CD4-positive, alpha-beta T cell (primary cell): Measurements from ENCODE around the gene TMEM131L. TPM values are rescaled to one million over a fixed set of nuclear protein-coding genes. Genes with fewer than 3 reads are reported as not detected.
A peak's percentile ranks its signal among the peaks of the same experiment; 100 is the strongest.

ENCODE experiments used
- ATAC-seq: fragments of 200-7000 bp; cut with Tn5 transposase; one replicate; pipeline ENCODE4 v1.10.0; 2022; ENCODE audit warnings: mild to moderate bottlenecking; ENCODE audit not compliant: poor library complexity
- CTCF ChIA-PET: fragments of 350-600 bp; sonication (Branson Sonifier 250); formaldehyde crosslinking; loops from one replicate; lab custom pipeline; 2021; ENCODE audit warnings: antibody characterized with exemption, inconsistent platforms; lab: Charles Lee
- POLR2A ChIA-PET: fragments of 350-600 bp; sonication (Branson Sonifier 250); formaldehyde crosslinking; loops from one replicate; lab custom pipeline; 2021; ENCODE audit warnings: antibody characterized with exemption, inconsistent platforms; lab: Charles Lee
- DNase-seq, 14 experiments: peaks; one replicate each; pipeline ENCODE4 v3.0.0-alpha.2; 2013 to 2020; ENCODE audit warnings: mixed read lengths in 2 of 14
- H3K27ac ChIP-seq, 2 donors: one replicate each; pipeline versions ENCODE4 v1.5.1 to v1.7.0; 2013; ENCODE audit warnings: low read length in 2 of 2, low read depth in 1 of 2, mild to moderate bottlenecking in 1 of 2
- H3K27me3 ChIP-seq, 2 experiments: 1 replicate in 1 of 2; 2 replicates in 1 of 2; pipeline versions ENCODE4 v1.6.1 to v1.7.0; 2013; ENCODE audit warnings: low read length in 2 of 2, control low read depth in 1 of 2, mild to moderate bottlenecking in 1 of 2, moderate library complexity in 1 of 2; ENCODE audit not compliant: insufficient read depth in 2 of 2, control insufficient read depth in 1 of 2
- H3K36me3 ChIP-seq: one replicate; pipeline ENCODE4 v1.6.1; 2013; ENCODE audit warnings: low read length, control low read depth; ENCODE audit not compliant: insufficient read depth
- H3K4me1 ChIP-seq: one replicate; pipeline ENCODE4 v1.6.1; 2013; ENCODE audit warnings: low read length, control low read depth; ENCODE audit not compliant: insufficient read depth
- H3K4me3 ChIP-seq: one replicate; pipeline ENCODE4 v1.5.1; 2013; ENCODE audit warnings: mild to moderate bottlenecking, low read length, moderate library complexity
- H3K9me3 ChIP-seq, 2 experiments: 1 replicate in 1 of 2; 2 replicates in 1 of 2; pipeline versions ENCODE4 v1.6.1 to v1.7.0; 2013; ENCODE audit warnings: low read length in 2 of 2, mild to moderate bottlenecking in 2 of 2, control low read depth in 1 of 2, moderate library complexity in 1 of 2; ENCODE audit not compliant: control insufficient read depth in 1 of 2, insufficient read depth in 1 of 2
- H3K27ac Mint-ChIP-seq: one replicate; pipeline ENCODE4 v1.8.0; 2020; ENCODE audit warnings: mixed read lengths
- H3K27me3 Mint-ChIP-seq: one replicate; pipeline ENCODE4 v1.8.0; 2021; ENCODE audit warnings: mixed read lengths
- H3K36me3 Mint-ChIP-seq: one replicate; pipeline ENCODE4 v1.8.0; 2021; ENCODE audit warnings: low read depth, mixed read lengths
- H3K4me1 Mint-ChIP-seq: one replicate; pipeline ENCODE4 v1.8.0; 2021; ENCODE audit warnings: low read depth, mixed read lengths
- H3K4me3 Mint-ChIP-seq: one replicate; pipeline ENCODE4 v1.8.0; 2020; ENCODE audit warnings: mild to moderate bottlenecking, mixed read lengths
- H3K9me3 Mint-ChIP-seq: one replicate; pipeline ENCODE4 v1.8.0; 2020; ENCODE audit warnings: mixed read lengths
- intact Hi-C, 2 experiments: fragments of 100-400 bp; cut with DNase I in 1 of 2; cut with micrococcal nuclease in 1 of 2; formaldehyde crosslinking; loops; one replicate each; pipeline versions ENCODE4 v1.15.1 to v1.9.0; 2023 to 2025; cut with DNase I, micrococcal nuclease
- total RNA-seq, 174 experiments: library from RNA in 2 of 174; stranded (reverse) in 2 of 174; gene quantifications; one replicate each; pipeline ENCODE4 v1.2.3 and lab custom pipeline; 2021 to 2026
- TF ChIP-seq, protein P1 (sequence below): fragments of 200-600 bp; IDR thresholded peaks from one replicate; pipeline ENCODE4 v1.8.0; 2022; ENCODE audit warnings: antibody characterized with exemption, mild to moderate bottlenecking

TMEM131L gene
- total RNA-seq, 2 experiments from 2014 or later: 101 to 106 TPM

DNA sequence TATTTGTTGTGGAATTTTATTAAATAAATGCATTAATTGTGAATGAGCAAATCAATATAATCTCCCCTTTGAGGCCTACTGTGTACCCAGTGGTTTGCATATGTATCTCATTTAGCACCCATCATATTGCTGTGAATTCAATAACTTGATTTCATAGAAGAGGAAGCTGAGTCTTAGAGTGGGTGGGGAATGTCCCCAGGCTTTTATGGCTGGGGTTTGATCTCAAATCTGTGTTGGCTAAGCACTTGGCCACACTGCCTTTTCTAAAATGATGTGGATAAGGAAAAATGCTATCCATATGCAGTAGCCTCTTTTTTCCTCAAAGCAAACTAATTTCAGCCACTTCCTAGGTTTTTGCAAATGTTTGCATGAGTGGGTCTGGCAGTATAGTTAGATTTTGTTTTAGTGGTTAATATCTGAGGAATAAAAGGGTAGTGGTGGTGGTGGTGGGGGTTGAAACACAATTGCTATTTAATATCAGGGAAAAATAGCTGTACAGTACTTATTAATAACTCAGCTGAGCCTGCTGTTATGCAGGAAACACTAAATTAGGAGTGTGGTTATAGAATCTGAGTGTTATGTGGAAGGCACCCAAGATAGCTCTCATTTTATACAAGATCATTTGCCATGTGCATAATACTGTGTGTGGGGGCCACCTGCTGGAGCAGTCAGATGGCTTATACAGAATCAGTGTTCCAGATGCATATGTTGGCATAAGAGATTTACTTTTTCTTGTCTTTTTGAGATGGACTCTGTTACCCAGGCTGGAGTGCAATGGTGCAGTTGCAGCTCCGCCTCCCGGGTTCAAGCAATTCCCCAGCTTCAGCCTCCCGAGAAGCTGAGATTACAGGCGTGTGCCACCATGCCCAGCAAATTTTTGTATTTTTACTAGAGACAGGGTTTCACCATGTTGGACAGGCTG, 108.0 kb downstream of the TMEM131L start:
- H3K4me3 Mint-ChIP-seq: peak overlapping the region; percentile 25
- no peaks in the 10 kb centered on the region for H3K9me3 Mint-ChIP-seq
- peaks cover 85% of the 10 kb centered on the region for H3K4me1 Mint-ChIP-seq
- intact Hi-C loops: loop anchor here (1.0 to 10.0 kb wide), 6 partner anchors 52 to 431 kb away; partner anchors contain the start of genes MND1 (in 2 of the 2) and TMEM131L (in 1 of the 2)
- peak; percentile 97 for ATAC-seq
- H3K27ac Mint-ChIP-seq: peak overlapping the region; percentile 57
- ChIA-PET CTCF (interaction anchor here (0.6 to 2.1 kb wide), 27 partner anchors 9 to 236 kb away, joined by 3 to 28 read pairs (median 4); partner anchors contain the start of genes MND1 and TMEM131L), POLR2A (interaction anchor here (0.7 to 4.8 kb wide), 24 partner anchors 9 to 1648 kb away, joined by 3 to 67 read pairs (median 4); partner anchors contain the start of genes MND1 and TMEM131L)
- peaks cover 10% of the 10 kb centered on the region for H3K36me3 ChIP-seq
- TF ChIP-seq, protein P1, sequence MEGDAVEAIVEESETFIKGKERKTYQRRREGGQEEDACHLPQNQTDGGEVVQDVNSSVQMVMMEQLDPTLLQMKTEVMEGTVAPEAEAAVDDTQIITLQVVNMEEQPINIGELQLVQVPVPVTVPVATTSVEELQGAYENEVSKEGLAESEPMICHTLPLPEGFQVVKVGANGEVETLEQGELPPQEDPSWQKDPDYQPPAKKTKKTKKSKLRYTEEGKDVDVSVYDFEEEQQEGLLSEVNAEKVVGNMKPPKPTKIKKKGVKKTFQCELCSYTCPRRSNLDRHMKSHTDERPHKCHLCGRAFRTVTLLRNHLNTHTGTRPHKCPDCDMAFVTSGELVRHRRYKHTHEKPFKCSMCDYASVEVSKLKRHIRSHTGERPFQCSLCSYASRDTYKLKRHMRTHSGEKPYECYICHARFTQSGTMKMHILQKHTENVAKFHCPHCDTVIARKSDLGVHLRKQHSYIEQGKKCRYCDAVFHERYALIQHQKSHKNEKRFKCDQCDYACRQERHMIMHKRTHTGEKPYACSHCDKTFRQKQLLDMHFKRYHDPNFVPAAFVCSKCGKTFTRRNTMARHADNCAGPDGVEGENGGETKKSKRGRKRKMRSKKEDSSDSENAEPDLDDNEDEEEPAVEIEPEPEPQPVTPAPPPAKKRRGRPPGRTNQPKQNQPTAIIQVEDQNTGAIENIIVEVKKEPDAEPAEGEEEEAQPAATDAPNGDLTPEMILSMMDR: peak; percentile 78
- no peaks in the 10 kb centered on the region for H3K27me3 ChIP-seq
- DNase-seq: peak; percentile 47 to 83 (median 65)
- peaks cover 63% of the 10 kb centered on the region for H3K36me3 Mint-ChIP-seq
- H3K4me3 ChIP-seq: no peak overlapping the region
- H3K27ac ChIP-seq: peak overlapping the region; percentile 1 to 32
- H3K9me3 ChIP-seq: no peaks in the 10 kb centered on the region
- peaks cover 37% of the 10 kb centered on the region for H3K4me1 ChIP-seq
- H3K27me3 Mint-ChIP-seq: no peaks in the 10 kb centered on the region

DNA sequence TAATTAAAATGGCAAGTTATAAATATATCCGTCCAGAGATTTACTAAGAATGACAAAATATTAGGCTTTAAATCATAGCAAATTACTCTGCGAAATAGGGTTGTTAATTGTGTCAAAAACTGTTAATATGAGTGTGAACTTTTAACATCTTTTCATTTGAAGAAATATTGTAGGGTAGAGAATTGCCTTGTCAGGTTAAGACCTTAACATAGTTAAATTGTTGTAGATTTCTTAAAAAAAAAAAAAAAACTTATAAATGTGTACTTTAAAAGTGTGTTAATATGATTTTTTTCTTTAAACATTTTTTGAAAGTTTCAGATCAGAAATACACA, 110.2 kb downstream of the TMEM131L start:
- no peaks in the 10 kb centered on the region for H3K9me3 ChIP-seq
- Mint-ChIP-seq H3K36me3 (peaks cover 64% of the 10 kb centered on the region), H3K27me3 (no peaks in the 10 kb centered on the region), H3K9me3 (no peaks in the 10 kb centered on the region), H3K4me3 (no peak overlapping the region), H3K4me1 (peaks cover 75% of the 10 kb centered on the region), H3K27ac (peak overlapping the region; percentile 74)
- no peaks in the 10 kb centered on the region for H3K27me3 ChIP-seq
- H3K4me3 ChIP-seq: no peak overlapping the region
- no peak for DNase-seq
- H3K27ac ChIP-seq: no peak overlapping the region
- H3K4me1 ChIP-seq: peaks cover 24% of the 10 kb centered on the region
- ATAC-seq: no peak
- CTCF ChIA-PET: interaction anchor here (0.7 to 0.9 kb wide), 3 partner anchors 109 to 240 kb away, joined by 3 to 4 read pairs (median 3); no protein-coding TSS in a partner anchor
- peaks cover 19% of the 10 kb centered on the region for H3K36me3 ChIP-seq
- POLR2A ChIA-PET: interaction anchor here (0.6 to 1.2 kb wide), 3 partner anchors 30 to 150 kb away, joined by 3 to 4 read pairs (median 3); no protein-coding TSS in a partner anchor
- intact Hi-C loops: loop anchor here (5.0 to 10.0 kb wide), 2 partner anchors 112 to 434 kb away; partner anchors contain the start of gene TMEM131L (in 1 of the 2)
- TF ChIP-seq, protein P1: peak; percentile 44

DNA sequence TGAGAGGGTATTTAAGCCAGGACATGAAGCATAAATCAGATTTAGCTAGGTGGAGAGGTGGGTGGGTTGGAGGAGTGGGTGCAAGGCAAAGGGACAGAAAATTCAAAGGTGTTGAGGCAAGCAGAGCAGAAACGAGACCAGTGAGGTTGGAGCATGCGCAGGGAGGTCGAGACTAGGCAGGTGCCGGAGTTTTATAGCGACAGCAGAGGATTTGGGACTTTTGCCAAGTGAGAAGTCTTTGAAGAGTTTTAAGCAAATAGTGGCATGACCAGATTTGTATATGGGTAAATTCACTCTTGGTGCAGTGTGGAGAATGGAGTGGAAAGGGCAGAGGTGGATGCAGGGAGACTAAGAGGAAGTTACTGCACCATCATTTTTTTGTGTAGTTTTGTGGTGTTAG, 110.9 kb downstream of the TMEM131L start:
- peaks cover 64% of the 10 kb centered on the region for H3K36me3 Mint-ChIP-seq
- H3K27ac Mint-ChIP-seq: peak overlapping the region; percentile 50
- no peak overlapping the region for H3K27ac ChIP-seq

More for the DNA sequence above, 110.9 kb downstream of the TMEM131L start:
- ATAC-seq (no peak), DNase-seq (no peak)
- no peaks in the 10 kb centered on the region for H3K9me3 Mint-ChIP-seq
- no peak overlapping the region for H3K4me3 ChIP-seq
- H3K27me3 Mint-ChIP-seq: no peaks in the 10 kb centered on the region
- no peaks in the 10 kb centered on the region for H3K27me3 ChIP-seq
- peaks cover 69% of the 10 kb centered on the region for H3K4me1 Mint-ChIP-seq
- no peak overlapping the region for H3K4me3 Mint-ChIP-seq
- ChIA-PET CTCF (interaction anchor here (0.7 to 1.1 kb wide), 4 partner anchors 46 to 240 kb away, joined by 3 to 4 read pairs (median 3); no protein-coding TSS in a partner anchor), POLR2A (interaction anchor here (0.6 to 1.2 kb wide), 3 partner anchors 29 to 151 kb away, joined by 3 to 4 read pairs (median 3); no protein-coding TSS in a partner anchor)
- H3K36me3 ChIP-seq: peaks cover 25% of the 10 kb centered on the region
- intact Hi-C loops: loop anchor here (5.0 to 10.0 kb wide), 2 partner anchors 112 to 435 kb away; partner anchors contain the start of gene TMEM131L (in 1 of the 2)
- no peaks in the 10 kb centered on the region for H3K9me3 ChIP-seq
- H3K4me1 ChIP-seq: peaks cover 24% of the 10 kb centered on the region
- TF ChIP-seq, protein P1: no peak
